CD14-positive monocyte (primary cell): Measurements from ENCODE around the gene DNAJC3. TPM values are rescaled to one million over a fixed set of nuclear protein-coding genes. Genes with fewer than 3 reads are reported as not detected.

Source experiments
- DNase-seq, 3 donors: peaks; one replicate each; pipeline ENCODE4 v3.0.0-alpha.2; 2011 to 2022
- H2AFZ ChIP-seq: 2 replicates; pipeline ENCODE4 v1.6.0; 2012; ENCODE audit warnings: mild to moderate bottlenecking, low read depth, low read length, inconsistent platforms; ENCODE audit not compliant: insufficient read depth, poor library complexity, severe bottlenecking
- H3K27ac ChIP-seq, 2 donors: 1 replicate in 1 of 2; 2 replicates in 1 of 2; pipeline ENCODE4 v1.5.1; 2012 to 2013; ENCODE audit warnings: low read length in 2 of 2, control low read depth in 1 of 2, inconsistent platforms in 1 of 2, low read depth in 1 of 2, mild to moderate bottlenecking in 1 of 2
- H3K27me3 ChIP-seq, 2 donors: one replicate each; pipeline versions ENCODE4 v1.6.0 to v1.6.1; 2011 to 2013; ENCODE audit warnings: low read length in 2 of 2; ENCODE audit not compliant: control insufficient read depth in 2 of 2, insufficient read depth in 2 of 2
- H3K36me3 ChIP-seq, 2 donors: replicated peaks in 1 of 2; 1 replicate in 1 of 2; 2 replicates in 1 of 2; pipeline versions ENCODE4 v1.5.1 to v1.6.1; 2012 to 2013; ENCODE audit warnings: low read length in 2 of 2, control low read depth in 1 of 2, inconsistent platforms in 1 of 2, mild to moderate bottlenecking in 1 of 2; ENCODE audit not compliant: insufficient read depth in 2 of 2, control insufficient read depth in 1 of 2
- H3K4me1 ChIP-seq, 2 donors: 1 replicate in 1 of 2; 2 replicates in 1 of 2; pipeline versions ENCODE4 v1.5.1 to v1.6.1; 2012 to 2013; ENCODE audit warnings: low read length in 2 of 2, control low read depth in 1 of 2, inconsistent platforms in 1 of 2, mild to moderate bottlenecking in 1 of 2, moderate library complexity in 1 of 2; ENCODE audit not compliant: insufficient read depth in 2 of 2, control insufficient read depth in 1 of 2
- H3K4me2 ChIP-seq: replicated peaks from 2 replicates; pipeline ENCODE3; 2012; ENCODE audit warnings: low read length, moderate library complexity, mild to moderate bottlenecking; ENCODE audit not compliant: poor library complexity, severe bottlenecking; ENCODE audit errors: extremely low read depth
- H3K4me3 ChIP-seq, 3 experiments: fragments of 200-600 bp in 1 of 3; sonication (generic) in 1 of 3; replicated peaks in 1 of 3; 1 replicate in 2 of 3; 2 replicates in 1 of 3; pipeline ENCODE4 v1.5.1; 2011 to 2013; ENCODE audit warnings: low read length in 3 of 3, mild to moderate bottlenecking in 3 of 3, control low read depth in 2 of 3, low read depth in 2 of 3, inconsistent platforms in 1 of 3, moderate library complexity in 1 of 3
- H3K79me2 ChIP-seq: 2 replicates; pipeline ENCODE4 v1.6.0; 2012; ENCODE audit warnings: mild to moderate bottlenecking, control low read depth, inconsistent platforms, low read length, moderate library complexity; ENCODE audit not compliant: insufficient read depth
- H3K9ac ChIP-seq: 2 replicates; pipeline ENCODE4 v1.6.0; 2017; ENCODE audit warnings: low read length, mild to moderate bottlenecking; ENCODE audit not compliant: insufficient read depth, poor library complexity, severe bottlenecking
- H3K9me3 ChIP-seq, 2 donors: replicated peaks in 1 of 2; 1 replicate in 1 of 2; 2 replicates in 1 of 2; pipeline versions ENCODE4 v1.5.1 to v1.6.1; 2012 to 2013; ENCODE audit warnings: low read length in 2 of 2, control low read depth in 1 of 2; ENCODE audit not compliant: control insufficient read depth in 1 of 2, insufficient read depth in 1 of 2
- H4K20me1 ChIP-seq: 2 replicates; pipeline ENCODE4 v1.6.0; 2012; ENCODE audit warnings: mild to moderate bottlenecking, low read length, control low read depth, moderate library complexity; ENCODE audit not compliant: insufficient read depth
- H3K27ac Mint-ChIP-seq, 7 donors: one replicate each; pipeline ENCODE4 v1.8.0; 2020; ENCODE audit warnings: mild to moderate bottlenecking in 7 of 7, mixed read lengths in 7 of 7, moderate library complexity in 6 of 7, inconsistent platforms in 2 of 7
- H3K27me3 Mint-ChIP-seq, 3 donors: one replicate each; pipeline ENCODE4 v1.8.0; 2021 to 2022; ENCODE audit warnings: low read depth in 3 of 3, mild to moderate bottlenecking in 3 of 3, mixed read lengths in 3 of 3, moderate library complexity in 3 of 3, inconsistent platforms in 1 of 3
- H3K36me3 Mint-ChIP-seq, 2 donors: one replicate each; pipeline ENCODE4 v1.8.0; 2020; ENCODE audit warnings: mixed read lengths in 2 of 2, inconsistent platforms in 1 of 2, mild to moderate bottlenecking in 1 of 2
- H3K4me1 Mint-ChIP-seq: one replicate; pipeline ENCODE4 v1.8.0; 2020; ENCODE audit warnings: mild to moderate bottlenecking, mixed read lengths
- H3K4me3 Mint-ChIP-seq, 2 donors: one replicate each; pipeline ENCODE4 v1.8.0; 2020; ENCODE audit warnings: mild to moderate bottlenecking in 2 of 2, mixed read lengths in 2 of 2, moderate library complexity in 1 of 2
- H3K9me3 Mint-ChIP-seq, 7 donors: one replicate each; pipeline ENCODE4 v1.8.0; 2020 to 2022; ENCODE audit warnings: mixed read lengths in 7 of 7, mild to moderate bottlenecking in 6 of 7, moderate library complexity in 6 of 7, inconsistent platforms in 2 of 7
- WGBS: methylation state at CpG from one replicate; pipeline ENCODE4 v1.1.5; 2013; ENCODE audit warnings: missing lambda C conversion rate; ENCODE audit not compliant: insufficient coverage; 5-methylcytosine and 5-hydroxymethylcytosine counted together
- intact Hi-C, 2 donors: fragments of 100-400 bp; cut with micrococcal nuclease; formaldehyde crosslinking; loops; one replicate each; pipeline versions ENCODE4 v1.15.0 to v1.15.1; 2023
- polyA plus RNA-seq, 3 donors: library from polyadenylated mRNA; depleted of rRNA in 1 of 3; unstranded in 2 of 3; stranded (reverse) in 1 of 3; fragments of 300-500 nt in 2 of 3; fragments of >200 nt in 1 of 3; fragmentation: Illumina TruSeq in 2 of 3; gene quantifications; 1 replicate in 2 of 3; 2 replicates in 1 of 3; pipeline ENCODE4 v1.2.3, GENCODE V29; 2012 to 2021
- small RNA-seq: library from RNA; depleted of rRNA; stranded (forward); fragments of <200 nt; gene quantifications from one replicate; pipeline ENCODE3, GENCODE V24; 2012; ENCODE audit warnings: low read depth; ENCODE audit not compliant: insufficient read length
- TF ChIP-seq, protein P1 (sequence below): fragments of 200-600 bp; IDR thresholded peaks from one replicate; pipeline ENCODE4 v1.8.0; 2022; ENCODE audit warnings: antibody characterized with exemption, mild to moderate bottlenecking

Gene DNAJC3
- polyA plus RNA-seq, 3 donors, result 11.1 to 27.6 (median 22.3) TPM

DNA sequence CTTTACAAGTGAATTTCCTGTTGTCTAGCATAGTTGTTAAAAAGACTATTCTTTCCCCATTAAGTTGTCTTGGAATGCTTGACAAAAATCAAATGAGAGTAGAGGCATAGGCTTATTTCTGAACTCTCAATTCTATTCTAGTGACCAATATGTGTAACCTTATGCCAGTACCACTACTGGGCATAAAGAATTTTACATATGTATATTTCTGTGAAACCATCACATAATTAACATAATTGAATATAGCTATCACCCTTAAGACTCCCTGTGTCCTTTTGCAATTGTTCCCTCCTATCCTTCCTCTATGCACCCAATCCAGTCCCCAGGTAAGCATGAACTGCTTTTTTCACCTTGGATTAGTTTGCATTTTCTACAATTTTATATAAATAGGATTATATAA, 165.0 kb downstream of the DNAJC3 start:
- Histone ChIP-seq H3K9me3 (peaks cover 6 to 12% of the 10 kb centered on the region in 2 donors), H3K9ac (no peak overlapping the region), H3K27ac (no peak overlapping the region), H2AFZ (no peak overlapping the region), H3K4me1 (no peaks in the 10 kb centered on the region), H3K4me3 (no peak overlapping the region), H3K4me2 (no peak overlapping the region), H3K79me2 (no peaks in the 10 kb centered on the region), H4K20me1 (no peaks in the 10 kb centered on the region), H3K36me3 (no peaks in the 10 kb centered on the region), H3K27me3 (no peaks in the 10 kb centered on the region)
- Mint-ChIP-seq H3K27me3 (peaks cover 0 to 2% (median 0%) of the 10 kb centered on the region in 3 donors), H3K4me3 (no peak overlapping the region), H3K36me3 (peaks cover 10 to 23% of the 10 kb centered on the region in 2 donors), H3K4me1 (no peaks in the 10 kb centered on the region), H3K9me3 (peaks cover 14 to 29% (median 19%) of the 10 kb centered on the region in 7 donors), H3K27ac (no peak overlapping the region)
- intact Hi-C loops, result no loop called here
- no peak for DNase-seq
- TF ChIP-seq, protein P1, sequence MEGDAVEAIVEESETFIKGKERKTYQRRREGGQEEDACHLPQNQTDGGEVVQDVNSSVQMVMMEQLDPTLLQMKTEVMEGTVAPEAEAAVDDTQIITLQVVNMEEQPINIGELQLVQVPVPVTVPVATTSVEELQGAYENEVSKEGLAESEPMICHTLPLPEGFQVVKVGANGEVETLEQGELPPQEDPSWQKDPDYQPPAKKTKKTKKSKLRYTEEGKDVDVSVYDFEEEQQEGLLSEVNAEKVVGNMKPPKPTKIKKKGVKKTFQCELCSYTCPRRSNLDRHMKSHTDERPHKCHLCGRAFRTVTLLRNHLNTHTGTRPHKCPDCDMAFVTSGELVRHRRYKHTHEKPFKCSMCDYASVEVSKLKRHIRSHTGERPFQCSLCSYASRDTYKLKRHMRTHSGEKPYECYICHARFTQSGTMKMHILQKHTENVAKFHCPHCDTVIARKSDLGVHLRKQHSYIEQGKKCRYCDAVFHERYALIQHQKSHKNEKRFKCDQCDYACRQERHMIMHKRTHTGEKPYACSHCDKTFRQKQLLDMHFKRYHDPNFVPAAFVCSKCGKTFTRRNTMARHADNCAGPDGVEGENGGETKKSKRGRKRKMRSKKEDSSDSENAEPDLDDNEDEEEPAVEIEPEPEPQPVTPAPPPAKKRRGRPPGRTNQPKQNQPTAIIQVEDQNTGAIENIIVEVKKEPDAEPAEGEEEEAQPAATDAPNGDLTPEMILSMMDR, result no peak

DNA sequence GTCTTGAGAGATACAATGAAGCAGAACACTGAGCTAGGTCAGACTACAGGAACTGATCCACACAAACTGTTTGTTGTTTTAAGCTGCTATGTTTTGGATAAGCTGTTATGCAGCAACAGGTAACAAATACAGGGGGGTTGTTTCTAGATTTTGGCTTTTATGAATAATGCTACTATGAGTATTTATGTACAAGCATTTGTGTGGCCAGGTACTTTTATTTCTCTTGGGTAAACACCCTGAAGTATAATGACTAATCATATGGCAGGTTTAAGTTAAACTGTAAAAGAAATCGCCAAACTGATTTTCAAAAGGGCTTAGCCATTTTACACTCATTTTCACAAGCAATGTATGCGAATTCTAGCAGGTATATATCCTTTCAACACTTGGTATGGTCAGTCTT, 166.0 kb downstream of the DNAJC3 start:
- Mint-ChIP-seq H3K36me3 (peaks cover 12 to 19% of the 10 kb centered on the region in 2 donors), H3K4me1 (no peaks in the 10 kb centered on the region), H3K27me3 (peaks cover 0 to 2% (median 0%) of the 10 kb centered on the region in 3 donors), H3K27ac (no peak overlapping the region), H3K4me3 (no peak overlapping the region), H3K9me3 (peaks cover 17 to 28% (median 19%) of the 10 kb centered on the region in 7 donors)
- Histone ChIP-seq H3K27me3 (no peaks in the 10 kb centered on the region), H3K4me2 (no peak overlapping the region), H3K4me1 (no peaks in the 10 kb centered on the region), H2AFZ (no peak overlapping the region), H3K9ac (no peak overlapping the region), H4K20me1 (no peaks in the 10 kb centered on the region), H3K36me3 (no peaks in the 10 kb centered on the region), H3K9me3 (peaks cover 6 to 10% of the 10 kb centered on the region in 2 donors), H3K79me2 (no peaks in the 10 kb centered on the region), H3K27ac (no peak overlapping the region), H3K4me3 (no peak overlapping the region)
- no CpG with 5 or more reads among the region's 2 CpGs for WGBS
- DNase-seq, result no peak
- TF ChIP-seq, protein P1, result no peak
- intact Hi-C loops, result no loop called here

Small RNAs within 50 kb of the gene (small RNA-seq; reads per million reads assigned to genes)
- not detected for gene HMGN1P24

Other genes starting within 250 kb of the DNAJC3 start
- gene CLDN10, start 124.4 kb upstream of the DNAJC3 start, polyA plus RNA-seq, result under 1 TPM in 1 of 3 donors, not detected in 2; 0.35 TPM
- not detected for gene DZIP1, start 32.4 kb upstream of the DNAJC3 start, polyA plus RNA-seq